Brain microvascular endothelial cell (primary cell): Measurements from ENCODE around the gene POLR2L.
A peak's percentile ranks its signal among the peaks of the same experiment; 100 is the strongest.

ENCODE experiments used
- DNase-seq: peaks from one replicate; pipeline ENCODE4 v3.0.0-alpha.2; 2020
- H3K27ac ChIP-seq: fragments of 250-450 bp; sonication (Bioruptor Pico); 2 replicates; pipeline ENCODE4 v1.5.1; 2020; ENCODE audit warnings: mild to moderate bottlenecking, moderate library complexity
- H3K27me3 ChIP-seq: fragments of 250-450 bp; sonication (Bioruptor Pico); replicated peaks from 2 replicates; pipeline ENCODE4 v1.5.1; 2020; ENCODE audit warnings: mild to moderate bottlenecking
- H3K36me3 ChIP-seq: fragments of 250-450 bp; sonication (Bioruptor Pico); replicated peaks from 2 replicates; pipeline ENCODE4 v1.5.1; 2020; ENCODE audit warnings: mild to moderate bottlenecking
- H3K4me3 ChIP-seq: 2 replicates; pipeline ENCODE4 v1.5.1; 2011; ENCODE audit warnings: low read depth, mild to moderate bottlenecking, control low read depth, low read length, moderate library complexity
- CTCF ChIP-seq: IDR thresholded peaks from 2 replicates; pipeline ENCODE4 v1.5.1; 2011; ENCODE audit warnings: low read depth, mild to moderate bottlenecking, moderate library complexity, low read length, control low read depth, inconsistent platforms; ENCODE audit errors: missing control alignments
- in situ Hi-C: cut with HindIII; loops from 2 replicates; pipeline ENCODE4 v1.10.0; 2017; ENCODE audit warnings: low sequenced_read_pairs, low pct_ligation_motif_present

POLR2L gene

GRCh38 chr11:818396-819128 is 23.8 kb downstream of the POLR2L start, which contains the start of gene PNPLA2:
PNPLA2 (plus strand) TSS chr11:818914; CDS start chr11:819719, 805 bp downstream.
- Histone ChIP-seq H3K27me3 (no peaks in the 10 kb centered on the region), H3K27ac (peak within 1 kb of the TSS; percentile 79), H3K36me3 (peaks cover 13% of the 10 kb centered on the region), H3K4me3 (peak within 1 kb of the TSS; percentile 52)
- DNase-seq: no peak
- no peak for TF ChIP-seq CTCF
- in situ Hi-C loops: no loop called here

- Histone ChIP-seq H3K27me3 (no peaks in the 10 kb centered on the region), H3K36me3 (peaks cover 31% of the 10 kb centered on the region), H3K4me3 (no peak overlapping the region), H3K27ac (no peak overlapping the region)
- no peak for DNase-seq
- TF ChIP-seq CTCF: no peak
- in situ Hi-C loops: no loop called here
Measured at GRCh38 chr11:816433-816779, 25.9 kb downstream of the POLR2L start.

- in situ Hi-C loops: no loop called here
- no peak for TF ChIP-seq CTCF
- Histone ChIP-seq H3K27me3 (no peaks in the 10 kb centered on the region), H3K4me3 (no peak overlapping the region), H3K36me3 (peaks cover 35% of the 10 kb centered on the region), H3K27ac (no peak overlapping the region)
- no peak for DNase-seq
Measured at GRCh38 chr11:815675-816432, 26.5 kb downstream of the POLR2L start.

- no peak for DNase-seq
- no peak overlapping the region for H3K4me3 ChIP-seq
- TF ChIP-seq CTCF: no peak
- in situ Hi-C loops: no loop called here
- H3K27me3 ChIP-seq: no peaks in the 10 kb centered on the region
- peaks cover 40% of the 10 kb centered on the region for H3K36me3 ChIP-seq
- H3K27ac ChIP-seq: no peak overlapping the region
Measured at GRCh38 chr11:813456-814096, 28.8 kb downstream of the POLR2L start.

- Histone ChIP-seq H3K4me3 (no peak overlapping the region), H3K36me3 (peaks cover 40% of the 10 kb centered on the region), H3K27me3 (no peaks in the 10 kb centered on the region), H3K27ac (no peak overlapping the region)
- DNase-seq: no peak
- no peak for TF ChIP-seq CTCF
- in situ Hi-C loops: no loop called here
Measured at GRCh38 chr11:813072-813455, 29.3 kb downstream of the POLR2L start.
